ENCODE measurements around the gene GPR143. TPM values are rescaled to one million over a fixed set of nuclear protein-coding genes. Genes with fewer than 3 reads are reported as not detected.

The GPR143 gene
- total and polyA plus RNA-seq, 2 donors (not counting 3 experiments of a cell fraction or from before 2014, with no cell fraction given) = 9.3 to 17.7 TPM

DNA sequence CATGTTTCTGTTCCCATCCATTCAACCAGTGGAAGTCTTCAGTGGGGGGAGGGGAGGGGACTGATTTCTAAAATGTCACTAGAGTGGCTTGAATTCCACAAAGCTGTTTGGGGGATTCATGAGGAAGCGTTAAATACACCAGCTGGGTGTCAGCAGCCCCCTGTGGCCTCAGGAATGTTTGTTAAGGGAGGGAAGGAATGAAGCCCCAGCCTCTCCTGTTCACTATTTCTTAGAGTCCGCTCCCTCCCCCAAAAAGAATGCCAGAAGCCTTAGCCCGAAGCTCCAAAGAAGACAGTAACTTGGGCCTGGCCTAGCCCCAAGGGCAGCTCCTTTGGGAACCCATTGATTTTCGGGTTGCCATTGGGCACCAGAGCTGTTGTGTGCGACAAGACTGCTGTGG lies 23.9 kb upstream of the GPR143 start:
- Histone ChIP-seq H3K9me3 (replicated peaks; ENCODE audit: control insufficient read depth, insufficient read depth, low read length) (no peaks in the 10 kb centered on the region), H3K27me3 (ENCODE audit: control insufficient read depth in 2 of 2, insufficient read depth in 2 of 2, low read length in 2 of 2) (no peaks in the 10 kb centered on the region), H3K9me1 (replicated peaks; ENCODE audit: control insufficient read depth, extremely low read depth, insufficient read depth, low read length) (no peaks in the 10 kb centered on the region), H3K36me3 (ENCODE audit: control insufficient read depth in 2 of 2, extremely low read depth in 1 of 2, insufficient read depth in 2 of 2, low read length in 2 of 2) (no peaks in the 10 kb centered on the region), H3K4me3 (replicated peaks in 1 of 3; ENCODE audit: insufficient read depth in 1 of 3, low read depth in 1 of 3, low read length in 3 of 3) (no peak overlapping the region), H3K9ac (replicated peaks; ENCODE audit: extremely low read depth, insufficient read depth, low read length) (no peak overlapping the region), H2AFZ (ENCODE audit: low read depth, low read length) (no peak overlapping the region), H3K4me1 (ENCODE audit: control insufficient read depth, extremely low read depth, insufficient read depth, low read length) (peaks cover 9% of the 10 kb centered on the region), H4K20me1 (replicated peaks; ENCODE audit: control insufficient read depth, extremely low read depth, insufficient read depth, low read length) (no peaks in the 10 kb centered on the region), H3K79me2 (ENCODE audit: control insufficient read depth, insufficient read depth, low read length) (peaks cover 25% of the 10 kb centered on the region), H3K27ac (ENCODE audit: insufficient read depth, low read depth, low read length) (no peak overlapping the region), H3K4me2 (ENCODE audit: insufficient read depth, low read length) (no peak overlapping the region)
- CTCF ChIA-PET = interaction anchor here (0.9 to 3.2 kb wide), 2 partner anchors 22 to 93 kb away, joined by 3 to 9 read pairs; no protein-coding TSS in a partner anchor
- no peak for TF ChIP-seq MYC (IDR thresholded peaks at IDR 0.05; ENCODE audit: low read depth, low read length)
- no peak for TF ChIP-seq POLR2A (IDR thresholded peaks at IDR 0.05; ENCODE audit: low read depth, low read length)
- no peak for TF ChIP-seq GATA2 (IDR thresholded peaks at IDR 0.05; ENCODE audit: insufficient read depth, insufficient read length, low read depth, low read length)
- no peak for TF ChIP-seq JUN (IDR thresholded peaks at IDR 0.05; ENCODE audit: borderline replicate concordance, insufficient read depth, insufficient read length, low read depth)
- TF ChIP-seq POLR2AphosphoS5 (IDR thresholded peaks at IDR 0.05; ENCODE audit: insufficient read depth, low read depth, low read length) = no peak
- no peak for TF ChIP-seq FOS (IDR thresholded peaks at IDR 0.05; ENCODE audit: borderline replicate concordance, insufficient read depth, low read length)
- TF ChIP-seq, protein P1, sequence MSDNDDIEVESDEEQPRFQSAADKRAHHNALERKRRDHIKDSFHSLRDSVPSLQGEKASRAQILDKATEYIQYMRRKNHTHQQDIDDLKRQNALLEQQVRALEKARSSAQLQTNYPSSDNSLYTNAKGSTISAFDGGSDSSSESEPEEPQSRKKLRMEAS (IDR thresholded peaks at IDR 0.05; ENCODE audit: insufficient read depth, insufficient read length) = no peak
- TF ChIP-seq, protein P2, sequence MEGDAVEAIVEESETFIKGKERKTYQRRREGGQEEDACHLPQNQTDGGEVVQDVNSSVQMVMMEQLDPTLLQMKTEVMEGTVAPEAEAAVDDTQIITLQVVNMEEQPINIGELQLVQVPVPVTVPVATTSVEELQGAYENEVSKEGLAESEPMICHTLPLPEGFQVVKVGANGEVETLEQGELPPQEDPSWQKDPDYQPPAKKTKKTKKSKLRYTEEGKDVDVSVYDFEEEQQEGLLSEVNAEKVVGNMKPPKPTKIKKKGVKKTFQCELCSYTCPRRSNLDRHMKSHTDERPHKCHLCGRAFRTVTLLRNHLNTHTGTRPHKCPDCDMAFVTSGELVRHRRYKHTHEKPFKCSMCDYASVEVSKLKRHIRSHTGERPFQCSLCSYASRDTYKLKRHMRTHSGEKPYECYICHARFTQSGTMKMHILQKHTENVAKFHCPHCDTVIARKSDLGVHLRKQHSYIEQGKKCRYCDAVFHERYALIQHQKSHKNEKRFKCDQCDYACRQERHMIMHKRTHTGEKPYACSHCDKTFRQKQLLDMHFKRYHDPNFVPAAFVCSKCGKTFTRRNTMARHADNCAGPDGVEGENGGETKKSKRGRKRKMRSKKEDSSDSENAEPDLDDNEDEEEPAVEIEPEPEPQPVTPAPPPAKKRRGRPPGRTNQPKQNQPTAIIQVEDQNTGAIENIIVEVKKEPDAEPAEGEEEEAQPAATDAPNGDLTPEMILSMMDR (IDR thresholded peaks at IDR 0.05; ENCODE audit: extremely low read depth in 1 of 2, insufficient read depth in 1 of 2, low read depth in 1 of 2, low read length in 2 of 2) = no peak
- TF ChIP-seq EZH2 (IDR thresholded peaks at IDR 0.05; ENCODE audit: borderline replicate concordance, low read depth, low read length, severe bottlenecking) = no peak
- no TSS peak for BruUV-seq (replicated peaks)
- intact Hi-C loops (cut with micrococcal nuclease) (loop anchor here (5.0 kb wide), 2 partner anchors 82 to 83 kb away; no protein-coding TSS in a partner anchor), dilution Hi-C loops (cut with MboI; ENCODE audit: extremely low pct_ligation_motif_present, low sequenced_read_pairs) (no loop called here)
- POLR2A ChIA-PET = no interaction called here
- no peak for DNase-seq (ENCODE audit: low read depth, low spot score)
- FAIRE-seq = no peak
